ENCODE results near the gene CHN2.

Gene CHN2

GRCh38 chr7:29434380-29434768, 239.8 kb downstream of the CHN2 start:
- no peak for TF ChIP-seq CTCF (IDR thresholded peaks at IDR 0.05; ENCODE audit: low read depth, low read length)
- no peak for DNase-seq

GRCh38 chr7:29435167-29435566, 240.6 kb downstream of the CHN2 start:
- TF ChIP-seq CTCF (IDR thresholded peaks at IDR 0.05; ENCODE audit: low read depth, low read length): no peak
- Histone ChIP-seq H3K9me3 (ENCODE audit: severe bottlenecking) (no peaks in the 10 kb centered on the region), H3K36me3 (no peaks in the 10 kb centered on the region), H3K27me3 (ENCODE audit: insufficient read depth, low read depth, severe bottlenecking) (no peaks in the 10 kb centered on the region), H3K4me3 (ENCODE audit: low read depth, low read length) (no peak overlapping the region), H3K27ac (no peak overlapping the region)
- no peak for DNase-seq

More at GRCh38 chr7:29434380-29434768, 239.8 kb downstream of the CHN2 start:
- Histone ChIP-seq H3K27ac (no peak overlapping the region), H3K9me3 (ENCODE audit: severe bottlenecking) (no peaks in the 10 kb centered on the region), H3K36me3 (no peaks in the 10 kb centered on the region), H3K4me3 (ENCODE audit: low read depth, low read length) (no peak overlapping the region), H3K27me3 (ENCODE audit: insufficient read depth, low read depth, severe bottlenecking) (no peaks in the 10 kb centered on the region)

- Histone ChIP-seq H3K27ac (no peak overlapping the region), H3K27me3 (ENCODE audit: insufficient read depth, low read depth, severe bottlenecking) (no peaks in the 10 kb centered on the region), H3K36me3 (no peaks in the 10 kb centered on the region), H3K4me3 (ENCODE audit: low read depth, low read length) (no peak overlapping the region), H3K9me3 (ENCODE audit: severe bottlenecking) (no peaks in the 10 kb centered on the region)
- no peak for DNase-seq
- TF ChIP-seq CTCF (IDR thresholded peaks at IDR 0.05; ENCODE audit: low read depth, low read length): no peak
Measured at GRCh38 chr7:29435902-29436301, 241.3 kb downstream of the CHN2 start.

GRCh38 chr7:29442146-29442545, 247.6 kb downstream of the CHN2 start:
- no peak overlapping the region for H3K4me3 ChIP-seq (ENCODE audit: low read depth, low read length)
- DNase-seq: peak; percentile 84
- no peaks in the 10 kb centered on the region for H3K27me3 ChIP-seq (ENCODE audit: insufficient read depth, low read depth, severe bottlenecking)
- no peaks in the 10 kb centered on the region for H3K36me3 ChIP-seq
- H3K27ac ChIP-seq: no peak overlapping the region
- no peak for TF ChIP-seq CTCF (IDR thresholded peaks at IDR 0.05; ENCODE audit: low read depth, low read length)
- H3K9me3 ChIP-seq (ENCODE audit: severe bottlenecking): no peaks in the 10 kb centered on the region

- Histone ChIP-seq H3K9me3 (ENCODE audit: severe bottlenecking) (no peaks in the 10 kb centered on the region), H3K36me3 (no peaks in the 10 kb centered on the region), H3K27me3 (ENCODE audit: insufficient read depth, low read depth, severe bottlenecking) (no peaks in the 10 kb centered on the region), H3K4me3 (ENCODE audit: low read depth, low read length) (no peak overlapping the region), H3K27ac (no peak overlapping the region)
- no peak for DNase-seq
- TF ChIP-seq CTCF (IDR thresholded peaks at IDR 0.05; ENCODE audit: low read depth, low read length): no peak
Measured at GRCh38 chr7:29443552-29443951, 249.0 kb downstream of the CHN2 start.

- H3K27me3 ChIP-seq (ENCODE audit: insufficient read depth, low read depth, severe bottlenecking): no peaks in the 10 kb centered on the region
- no peak overlapping the region for H3K27ac ChIP-seq
- H3K36me3 ChIP-seq: no peaks in the 10 kb centered on the region
- H3K4me3 ChIP-seq (ENCODE audit: low read depth, low read length): no peak overlapping the region
- no peak for TF ChIP-seq CTCF (IDR thresholded peaks at IDR 0.05; ENCODE audit: low read depth, low read length)
- H3K9me3 ChIP-seq (ENCODE audit: severe bottlenecking): no peaks in the 10 kb centered on the region
- no peak for DNase-seq
Measured at GRCh38 chr7:29444267-29444666, 249.7 kb downstream of the CHN2 start.

Measured in WERI-Rb-1 (cell line).